GM19467 (cell line): ENCODE results near the gene SYVN1.
A peak's percentile ranks its signal among the peaks of the same experiment; 100 is the strongest.

ENCODE experiments used
- ATAC-seq: cut with Tn5 transposase; IDR thresholded peaks from one replicate; pipeline ENCODE4 v1.9.1; 2021; ENCODE audit warnings: mild to moderate bottlenecking, moderate library complexity; ENCODE audit not compliant: unreplicated experiment

The SYVN1 gene

GRCh38 chr11:65113361-65113756, 21.0 kb downstream of the SYVN1 start:
- no peak for ATAC-seq

- no peak for ATAC-seq
Observed at GRCh38 chr11:65112546-65113360, 21.6 kb downstream of the SYVN1 start.

GRCh38 chr11:65111744-65112545, 22.4 kb downstream of the SYVN1 start, which contains the start of gene TM7SF2:
Gene TM7SF2, plus strand, starts transcription at chr11:65111872. Its CDS starts 144 bp downstream, at chr11:65112016.
- peak; percentile 57 for ATAC-seq

GRCh38 chr11:65111159-65111743, 23.1 kb downstream of the SYVN1 start:
- ATAC-seq, result no peak

- ATAC-seq, result no peak
Observed at GRCh38 chr11:65110354-65110861, 23.9 kb downstream of the SYVN1 start.

GRCh38 chr11:65109231-65110198, 24.8 kb downstream of the SYVN1 start:
- ATAC-seq, result no peak

GRCh38 chr11:65108469-65109123, 25.7 kb downstream of the SYVN1 start:
- ATAC-seq, result no peak

- no peak for ATAC-seq
Observed at GRCh38 chr11:65107751-65108468, 26.4 kb downstream of the SYVN1 start.

- ATAC-seq, result no peak
Observed at GRCh38 chr11:65107078-65107477, 27.2 kb downstream of the SYVN1 start.

- ATAC-seq, result no peak
Observed at GRCh38 chr11:65104628-65105027, 29.7 kb downstream of the SYVN1 start.

- no peak for ATAC-seq
Observed at GRCh38 chr11:65103476-65103875, 30.8 kb downstream of the SYVN1 start.

- ATAC-seq, result no peak
Observed at GRCh38 chr11:65102142-65103095, 31.9 kb downstream of the SYVN1 start.

- ATAC-seq, result no peak
Observed at GRCh38 chr11:65100674-65101350, 33.5 kb downstream of the SYVN1 start.

GRCh38 chr11:65096926-65097325, 37.4 kb downstream of the SYVN1 start:
- ATAC-seq, result no peak

- peak; percentile 71 for ATAC-seq
Observed at GRCh38 chr11:65095974-65096806, 38.1 kb downstream of the SYVN1 start, which contains the start of gene VPS51. Gene VPS51, plus strand, starts transcription at chr11:65096214. Its CDS starts 37 bp downstream, at chr11:65096251.

- ATAC-seq, result no peak
Observed at GRCh38 chr11:65095427-65095826, 38.9 kb downstream of the SYVN1 start.
